Neural cell (in vitro differentiated cells): ENCODE measurements around the gene TULP1. TPM values are rescaled to one million over a fixed set of nuclear protein-coding genes. Genes with fewer than 3 reads are reported as not detected.

Experiments
- H2AFZ ChIP-seq: fragments of 200-600, 300-800 bp; sonication (generic), shearing (Covaris generic); 2 replicates; pipeline ENCODE4 v1.6.0; 2014; ENCODE audit warnings: low read depth, mild to moderate bottlenecking, antibody characterized with exemption, low read length, moderate library complexity
- H3F3A ChIP-seq: fragments of 200-600 bp; shearing (Covaris generic); 2 replicates; pipeline ENCODE4 v1.6.1; 2016; ENCODE audit warnings: mild to moderate bottlenecking, moderate library complexity, mixed read lengths, antibody characterized with exemption, low read length; ENCODE audit not compliant: insufficient read depth, poor library complexity, severe bottlenecking
- H3K27ac ChIP-seq: fragments of 200-600, 300-800 bp; sonication (generic), shearing (Covaris generic); 2 replicates; pipeline ENCODE4 v1.5.1; 2014; ENCODE audit warnings: mild to moderate bottlenecking, low read length, moderate library complexity
- H3K27me3 ChIP-seq: fragments of 300-800, 200-600 bp; sonication (generic), shearing (Covaris generic); 2 replicates; pipeline ENCODE4 v1.6.0; 2014; ENCODE audit warnings: mild to moderate bottlenecking, low read depth, low read length, moderate library complexity; ENCODE audit not compliant: insufficient read depth
- H3K36me3 ChIP-seq: fragments of 300-800, 200-600 bp; sonication (generic), shearing (Covaris generic); 2 replicates; pipeline ENCODE4 v1.5.1; 2014; ENCODE audit warnings: mild to moderate bottlenecking, antibody characterized with exemption, low read length, moderate library complexity; ENCODE audit not compliant: insufficient read depth
- H3K4me2 ChIP-seq: fragments of 300-800, 200-600 bp; sonication (generic), shearing (Covaris generic); 2 replicates; pipeline ENCODE4 v1.6.0; 2014; ENCODE audit warnings: mild to moderate bottlenecking, low read length
- H3K4me3 ChIP-seq: fragments of 300-800, 200-600 bp; sonication (generic), shearing (Covaris generic); 2 replicates; pipeline ENCODE4 v1.5.1; 2014; ENCODE audit warnings: mild to moderate bottlenecking, low read length, moderate library complexity
- H3K79me2 ChIP-seq: fragments of 200-600 bp; shearing (Covaris generic); replicated peaks from 2 replicates; pipeline ENCODE4 v1.6.0; 2014; ENCODE audit warnings: mild to moderate bottlenecking, low read length, moderate library complexity; ENCODE audit not compliant: insufficient read depth
- H3K9ac ChIP-seq: fragments of 300-800, 200-600 bp; sonication (generic), shearing (Covaris generic); 2 replicates; pipeline ENCODE4 v1.6.1; 2016; ENCODE audit warnings: mild to moderate bottlenecking, low read length, mixed read lengths
- H3K9me2 ChIP-seq: fragments of 200-600 bp; shearing (Covaris generic); 2 replicates; pipeline ENCODE4 v1.6.1; 2016; ENCODE audit warnings: mild to moderate bottlenecking, low read length, mixed read lengths; ENCODE audit not compliant: insufficient read depth
- H3K9me3 ChIP-seq: fragments of 200-600, 300-800 bp; sonication (generic), shearing (Covaris generic); 2 replicates; pipeline ENCODE4 v1.6.1; 2016; ENCODE audit warnings: mild to moderate bottlenecking, mixed run types, low read length, moderate library complexity, mixed read lengths
- H4K20me1 ChIP-seq: fragments of 200-600 bp; shearing (Covaris generic); 2 replicates; pipeline ENCODE4 v1.6.1; 2016; ENCODE audit warnings: mild to moderate bottlenecking, mixed run types; ENCODE audit not compliant: insufficient read depth
- CTCF ChIP-seq: fragments of 450-650 bp; IDR thresholded peaks from 2 replicates; pipeline ENCODE4 v1.5.1; 2014; ENCODE audit warnings: antibody characterized with exemption, mild to moderate bottlenecking, moderate library complexity; ENCODE audit not compliant: poor library complexity, severe bottlenecking
- EP300 ChIP-seq: fragments of 450-650 bp; conservative IDR thresholded peaks from 2 replicates; pipeline ENCODE4 v1.6.1; 2014; ENCODE audit warnings: antibody characterized with exemption, mild to moderate bottlenecking, moderate library complexity; ENCODE audit not compliant: poor library complexity, severe bottlenecking
- EZH2 ChIP-seq: fragments of 200-600, 300-800 bp; shearing (Covaris generic), sonication (generic); IDR thresholded peaks from 2 replicates; pipeline ENCODE4 v1.6.1; 2014; ENCODE audit warnings: antibody characterized with exemption, low read length, borderline replicate concordance, mild to moderate bottlenecking; ENCODE audit not compliant: insufficient read depth, poor library complexity, severe bottlenecking
- MXI1 ChIP-seq: fragments of 450-650 bp; conservative IDR thresholded peaks from 2 replicates; pipeline ENCODE4 v1.6.1; 2014; ENCODE audit warnings: antibody characterized with exemption, mild to moderate bottlenecking; ENCODE audit not compliant: poor library complexity, severe bottlenecking
- POLR2AphosphoS5 ChIP-seq: IDR thresholded peaks from 2 replicates; pipeline ENCODE4 v1.6.1; 2012
- RAD21 ChIP-seq: fragments of 450-650 bp; conservative IDR thresholded peaks from 2 replicates; pipeline ENCODE4 v1.6.1; 2014; ENCODE audit warnings: antibody characterized with exemption, mild to moderate bottlenecking, moderate library complexity
- REST ChIP-seq: IDR thresholded peaks from 2 replicates; pipeline ENCODE4 v1.6.1; 2012; ENCODE audit warnings: borderline replicate concordance
- SMC3 ChIP-seq: fragments of 450-650 bp; conservative IDR thresholded peaks from 2 replicates; pipeline ENCODE4 v1.6.1; 2014; ENCODE audit warnings: antibody characterized with exemption, mild to moderate bottlenecking, moderate library complexity; ENCODE audit not compliant: poor library complexity
- TAF1 ChIP-seq: IDR thresholded peaks from 2 replicates; pipeline ENCODE4 v1.6.1; 2012; ENCODE audit warnings: low read depth
- polyA plus RNA-seq: library from polyadenylated mRNA; depleted of rRNA; stranded (reverse); fragments of >200 nt; gene quantifications from 2 replicates; pipeline ENCODE4 v1.2.3, GENCODE V29; 2014

TULP1 gene
- polyA plus RNA-seq, 1 donor from 2014 or later = not detected

GRCh38 chr6:35489066-35489465, 23.6 kb downstream of the TULP1 start:
- Histone ChIP-seq H3K27ac (no peak overlapping the region), H3K4me2 (no peak overlapping the region), H3K36me3 (no peaks in the 10 kb centered on the region), H3K9ac (no peak overlapping the region), H3K4me3 (no peak overlapping the region), H3K9me2 (no peaks in the 10 kb centered on the region), H3F3A (no peaks in the 10 kb centered on the region), H2AFZ (no peak overlapping the region), H4K20me1 (no peaks in the 10 kb centered on the region), H3K9me3 (no peaks in the 10 kb centered on the region), H3K79me2 (no peaks in the 10 kb centered on the region), H3K27me3 (no peaks in the 10 kb centered on the region)
- TF ChIP-seq RAD21 (no peak), SMC3 (no peak), EZH2 (no peak), MXI1 (no peak), TAF1 (no peak), POLR2AphosphoS5 (no peak), REST (no peak), EP300 (no peak), CTCF (no peak)

GRCh38 chr6:35488517-35488862, 24.2 kb downstream of the TULP1 start:
- no peak overlapping the region for H3K4me3 ChIP-seq
- no peaks in the 10 kb centered on the region for H4K20me1 ChIP-seq
- no peak overlapping the region for H3K27ac ChIP-seq
- no peaks in the 10 kb centered on the region for H3F3A ChIP-seq
- no peaks in the 10 kb centered on the region for H3K36me3 ChIP-seq
- H3K4me2 ChIP-seq = no peak overlapping the region
- H3K79me2 ChIP-seq = no peaks in the 10 kb centered on the region
- no peak for TF ChIP-seq CTCF
- TF ChIP-seq TAF1 = no peak
- TF ChIP-seq REST = no peak
- TF ChIP-seq EP300 = no peak
- TF ChIP-seq MXI1 = no peak
- no peak for TF ChIP-seq EZH2
- TF ChIP-seq POLR2AphosphoS5 = no peak
- H3K27me3 ChIP-seq = no peaks in the 10 kb centered on the region
- no peaks in the 10 kb centered on the region for H3K9me3 ChIP-seq
- H3K9me2 ChIP-seq = no peaks in the 10 kb centered on the region
- no peak overlapping the region for H3K9ac ChIP-seq
- H2AFZ ChIP-seq = no peak overlapping the region
